ENCODE measurements around the gene GNB1. TPM values are rescaled to one million over a fixed set of nuclear protein-coding genes. Genes with fewer than 3 reads are reported as not detected.

GNB1 gene
- total and polyA plus RNA-seq, 9 of the 15 experiments (the other 6 are each of a cell fraction or from before 2014, with no cell fraction given), result 34.3 to 388 (median 114) TPM

- TF ChIP-seq SMAD2 (IDR thresholded peaks at IDR 0.05; ENCODE audit: low read depth, low read length) (no peak), ZNF407 (IDR thresholded peaks at IDR 0.05; ENCODE audit: low read depth) (no peak), ZBTB26 (CRISPR knock-in tag; IDR thresholded peaks at IDR 0.05) (peak; percentile 74; the same call in 1 of the 2 replicates), ETV1 (tag; conservative IDR thresholded peaks at IDR 0.05; ENCODE audit: low read depth) (no peak), HIVEP1 (CRISPR knock-in tag; IDR thresholded peaks at IDR 0.05) (no peak), ZBTB9 (CRISPR knock-in tag; IDR thresholded peaks at IDR 0.05) (0 out of 2 replicates have a peak, but pooled peaks have one; percentile 8), RREB1 (CRISPR knock-in tag; IDR thresholded peaks at IDR 0.05) (0 out of 2 replicates have a peak, but pooled peaks have one; percentile 52), ZNF449 (CRISPR knock-in tag; IDR thresholded peaks at IDR 0.05) (no peak)
These were observed 1.3 kb upstream of the GNB1 start (continued) for GRCh38 chr1:1892079-1892762.
